ENCODE results near the gene SLC8A1.

The SLC8A1 gene

DNA sequence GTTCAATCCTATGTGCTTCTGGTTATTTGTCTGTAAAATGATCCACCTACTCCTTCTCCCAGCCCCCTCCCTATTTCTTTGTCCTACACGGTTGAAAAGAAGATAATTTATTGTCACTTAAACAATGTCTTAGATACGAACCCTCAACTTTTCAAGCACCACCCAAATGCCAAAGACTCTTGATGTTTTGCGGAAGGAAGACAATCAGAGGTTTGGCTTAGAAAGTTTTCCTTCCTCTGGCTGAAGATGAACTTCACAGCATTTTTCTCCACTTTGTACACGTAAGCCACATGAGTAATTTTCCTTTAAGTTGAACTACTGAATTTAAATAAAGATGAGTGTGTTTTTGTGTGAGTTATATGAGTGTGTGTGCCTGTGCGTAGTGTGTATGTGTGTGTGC lies 25.5 kb upstream of the SLC8A1 start:
- Histone ChIP-seq H4K12ac (ENCODE audit: low read depth, low read length) (no peak overlapping the region), H4K91ac (ENCODE audit: low read depth, low read length) (no peak overlapping the region), H3K9me3 (ENCODE audit: insufficient read depth, low read depth, low read length) (no peaks in the 10 kb centered on the region), H3K4me1 (ENCODE audit: control insufficient read depth in 1 of 2, insufficient read depth in 2 of 2, low read length in 2 of 2) (no peaks in the 10 kb centered on the region), H3K9ac (ENCODE audit: low read length) (no peak overlapping the region), H4K8ac (ENCODE audit: low read depth, low read length) (no peak overlapping the region), H3K14ac (ENCODE audit: low read length) (no peak overlapping the region), H3K4me2 (ENCODE audit: low read length) (no peak overlapping the region), H3K27me3 (ENCODE audit: insufficient read depth, low read length) (no peaks in the 10 kb centered on the region), H2BK5ac (ENCODE audit: low read depth, low read length, poor library complexity) (no peak overlapping the region), H3K27ac (ENCODE audit: low read depth, low read length) (no peak overlapping the region), H3K4ac (ENCODE audit: low read depth, low read length) (no peak overlapping the region), H3K23ac (ENCODE audit: low read length) (no peak overlapping the region), H2AK5ac (ENCODE audit: low read length) (no peak overlapping the region), H3K79me1 (ENCODE audit: low read length) (no peaks in the 10 kb centered on the region), H3K36me3 (ENCODE audit: control insufficient read depth in 1 of 2, insufficient read depth in 2 of 2, low read length in 2 of 2) (no peaks in the 10 kb centered on the region), H2BK120ac (ENCODE audit: insufficient read depth, low read length, poor library complexity) (no peak overlapping the region), H3K4me3 (ENCODE audit: low read depth, low read length) (no peak overlapping the region), H2AFZ (ENCODE audit: insufficient read depth, low read length, poor library complexity) (no peak overlapping the region), H3K79me2 (ENCODE audit: control insufficient read depth, insufficient read depth, low read length, poor library complexity) (no peaks in the 10 kb centered on the region), H3K18ac (ENCODE audit: low read length) (no peak overlapping the region), H2BK12ac (ENCODE audit: low read length) (no peak overlapping the region)
- WGBS (ENCODE audit: extremely low coverage, insufficient coverage, insufficient read length), result 100% methylated on average over 1 of the region's 5 CpGs
- DNase-seq, result no peak

DNA sequence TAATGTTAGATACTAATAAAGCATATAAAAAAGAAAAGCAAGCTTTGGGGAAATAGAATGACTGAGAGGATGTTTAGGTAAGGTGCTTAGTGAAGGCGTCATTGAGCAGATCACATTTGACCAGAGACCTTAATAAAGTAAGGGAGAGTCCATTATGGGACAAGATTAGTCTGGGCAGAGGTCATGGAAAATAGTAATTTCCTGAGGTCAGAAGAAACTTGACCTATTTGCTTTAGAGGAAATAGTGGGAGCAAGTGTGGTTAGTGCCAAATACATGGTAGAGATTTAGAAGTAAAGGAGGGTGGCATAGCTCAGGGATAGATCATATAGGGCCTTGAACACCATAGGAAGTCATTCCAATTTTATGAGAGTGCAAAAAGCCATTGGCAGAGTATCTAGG lies 24.5 kb upstream of the SLC8A1 start:
- Histone ChIP-seq H2BK12ac (ENCODE audit: low read length) (no peak overlapping the region), H3K79me2 (ENCODE audit: control insufficient read depth, insufficient read depth, low read length, poor library complexity) (no peaks in the 10 kb centered on the region), H3K18ac (ENCODE audit: low read length) (no peak overlapping the region), H3K4me1 (ENCODE audit: control insufficient read depth in 1 of 2, insufficient read depth in 2 of 2, low read length in 2 of 2) (no peaks in the 10 kb centered on the region), H3K9ac (ENCODE audit: low read length) (no peak overlapping the region), H3K4me3 (ENCODE audit: low read depth, low read length) (no peak overlapping the region), H2BK5ac (ENCODE audit: low read depth, low read length, poor library complexity) (no peak overlapping the region), H3K27me3 (ENCODE audit: insufficient read depth, low read length) (no peaks in the 10 kb centered on the region), H4K8ac (ENCODE audit: low read depth, low read length) (no peak overlapping the region), H2BK120ac (ENCODE audit: insufficient read depth, low read length, poor library complexity) (no peak overlapping the region), H3K23ac (ENCODE audit: low read length) (no peak overlapping the region), H4K91ac (ENCODE audit: low read depth, low read length) (no peak overlapping the region), H2AFZ (ENCODE audit: insufficient read depth, low read length, poor library complexity) (no peak overlapping the region), H2AK5ac (ENCODE audit: low read length) (no peak overlapping the region), H3K14ac (ENCODE audit: low read length) (no peak overlapping the region), H4K12ac (ENCODE audit: low read depth, low read length) (no peak overlapping the region), H3K27ac (ENCODE audit: low read depth, low read length) (no peak overlapping the region), H3K4ac (ENCODE audit: low read depth, low read length) (no peak overlapping the region), H3K36me3 (ENCODE audit: control insufficient read depth in 1 of 2, insufficient read depth in 2 of 2, low read length in 2 of 2) (no peaks in the 10 kb centered on the region), H3K79me1 (ENCODE audit: low read length) (no peaks in the 10 kb centered on the region), H3K9me3 (ENCODE audit: insufficient read depth, low read depth, low read length) (no peaks in the 10 kb centered on the region), H3K4me2 (ENCODE audit: low read length) (no peak overlapping the region)
- WGBS (ENCODE audit: extremely low coverage, insufficient coverage, insufficient read length), result no CpG with 5 or more reads among the region's 1 CpG
- DNase-seq, result no peak

DNA sequence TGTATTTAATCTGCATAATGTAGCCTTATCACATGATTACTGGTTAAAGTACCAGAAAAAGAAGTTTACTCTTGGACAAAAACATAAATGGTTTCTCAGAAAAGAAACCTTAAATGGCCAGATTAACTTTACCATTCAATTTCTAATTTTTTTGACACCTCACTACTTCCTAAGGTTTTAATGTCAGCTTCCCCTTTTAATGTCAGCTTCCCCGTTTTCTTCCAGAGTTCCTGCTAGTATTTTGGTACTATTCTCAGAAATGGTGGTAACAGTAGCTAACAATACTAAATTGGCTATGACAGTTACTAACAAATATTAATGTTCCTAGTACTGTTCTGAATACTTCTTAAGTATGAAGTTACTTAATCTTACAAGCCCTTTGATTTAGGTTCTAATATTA lies 22.4 kb upstream of the SLC8A1 start:
- Histone ChIP-seq H3K36me3 (ENCODE audit: control insufficient read depth in 1 of 2, insufficient read depth in 2 of 2, low read length in 2 of 2) (no peaks in the 10 kb centered on the region), H3K27ac (ENCODE audit: low read depth, low read length) (no peak overlapping the region), H2BK120ac (ENCODE audit: insufficient read depth, low read length, poor library complexity) (no peak overlapping the region), H3K4me2 (ENCODE audit: low read length) (no peak overlapping the region), H3K79me2 (ENCODE audit: control insufficient read depth, insufficient read depth, low read length, poor library complexity) (no peaks in the 10 kb centered on the region), H3K23ac (ENCODE audit: low read length) (no peak overlapping the region), H3K27me3 (ENCODE audit: insufficient read depth, low read length) (no peaks in the 10 kb centered on the region), H3K18ac (ENCODE audit: low read length) (no peak overlapping the region), H3K9ac (ENCODE audit: low read length) (no peak overlapping the region), H3K14ac (ENCODE audit: low read length) (no peak overlapping the region), H3K79me1 (ENCODE audit: low read length) (no peaks in the 10 kb centered on the region), H2BK5ac (ENCODE audit: low read depth, low read length, poor library complexity) (no peak overlapping the region), H2BK12ac (ENCODE audit: low read length) (no peak overlapping the region), H2AK5ac (ENCODE audit: low read length) (no peak overlapping the region), H3K9me3 (ENCODE audit: insufficient read depth, low read depth, low read length) (no peaks in the 10 kb centered on the region), H4K8ac (ENCODE audit: low read depth, low read length) (no peak overlapping the region), H3K4me3 (ENCODE audit: low read depth, low read length) (no peak overlapping the region), H4K91ac (ENCODE audit: low read depth, low read length) (no peak overlapping the region), H3K4me1 (ENCODE audit: control insufficient read depth in 1 of 2, insufficient read depth in 2 of 2, low read length in 2 of 2) (no peaks in the 10 kb centered on the region), H3K4ac (ENCODE audit: low read depth, low read length) (no peak overlapping the region), H2AFZ (ENCODE audit: insufficient read depth, low read length, poor library complexity) (no peak overlapping the region), H4K12ac (ENCODE audit: low read depth, low read length) (no peak overlapping the region)
- no peak for DNase-seq
- no CpG with 5 or more reads among the region's 1 CpG for WGBS (ENCODE audit: extremely low coverage, insufficient coverage, insufficient read length)

DNA sequence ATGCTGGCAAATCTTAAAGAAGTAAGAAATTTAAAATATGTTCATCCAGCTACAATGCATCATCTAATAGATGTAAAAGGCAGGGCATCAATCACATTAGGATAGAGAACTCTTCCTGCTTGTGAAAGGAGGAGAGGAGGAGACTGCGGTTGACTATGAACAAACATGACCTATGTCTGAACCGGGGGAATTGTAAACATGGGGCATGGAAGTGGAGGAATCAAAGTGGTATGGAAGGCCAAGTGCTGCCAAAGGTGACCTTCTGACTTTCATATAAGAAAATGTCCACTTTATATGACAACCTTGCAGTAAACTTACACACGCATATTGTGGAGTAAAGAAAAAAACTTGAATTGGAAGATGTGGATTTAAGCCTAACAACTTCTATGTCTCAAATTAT lies 20.0 kb upstream of the SLC8A1 start:
- no peaks in the 10 kb centered on the region for H3K79me2 ChIP-seq (ENCODE audit: control insufficient read depth, insufficient read depth, low read length, poor library complexity)
- no peak overlapping the region for H3K9ac ChIP-seq (ENCODE audit: low read length)
- H2AK5ac ChIP-seq (ENCODE audit: low read length), result no peak overlapping the region
- no peak overlapping the region for H2AFZ ChIP-seq (ENCODE audit: insufficient read depth, low read length, poor library complexity)
- H3K4me2 ChIP-seq (ENCODE audit: low read length), result no peak overlapping the region
- H4K91ac ChIP-seq (ENCODE audit: low read depth, low read length), result no peak overlapping the region
- no peak overlapping the region for H3K23ac ChIP-seq (ENCODE audit: low read length)
- no peak overlapping the region for H4K12ac ChIP-seq (ENCODE audit: low read depth, low read length)
- DNase-seq, result no peak
- H3K18ac ChIP-seq (ENCODE audit: low read length), result no peak overlapping the region
- H3K14ac ChIP-seq (ENCODE audit: low read length), result no peak overlapping the region
- no peak overlapping the region for H2BK120ac ChIP-seq (ENCODE audit: insufficient read depth, low read length, poor library complexity)
- H2BK5ac ChIP-seq (ENCODE audit: low read depth, low read length, poor library complexity), result no peak overlapping the region
- H3K4ac ChIP-seq (ENCODE audit: low read depth, low read length), result no peak overlapping the region
- H4K8ac ChIP-seq (ENCODE audit: low read depth, low read length), result no peak overlapping the region
- H2BK12ac ChIP-seq (ENCODE audit: low read length), result no peak overlapping the region
- no peaks in the 10 kb centered on the region for H3K9me3 ChIP-seq (ENCODE audit: insufficient read depth, low read depth, low read length)
- H3K79me1 ChIP-seq (ENCODE audit: low read length), result no peaks in the 10 kb centered on the region
- no peaks in the 10 kb centered on the region for H3K27me3 ChIP-seq (ENCODE audit: insufficient read depth, low read length)
- no CpG with 5 or more reads among the region's 3 CpGs for WGBS (ENCODE audit: extremely low coverage, insufficient coverage, insufficient read length)
- H3K36me3 ChIP-seq (ENCODE audit: control insufficient read depth in 1 of 2, insufficient read depth in 2 of 2, low read length in 2 of 2), result no peaks in the 10 kb centered on the region
- H3K4me3 ChIP-seq (ENCODE audit: low read depth, low read length), result no peak overlapping the region
- H3K27ac ChIP-seq (ENCODE audit: low read depth, low read length), result no peak overlapping the region
- H3K4me1 ChIP-seq (ENCODE audit: control insufficient read depth in 1 of 2, insufficient read depth in 2 of 2, low read length in 2 of 2), result no peaks in the 10 kb centered on the region
